ENCODE measurements around the gene NKAPL. TPM values are rescaled to one million over a fixed set of nuclear protein-coding genes. Genes with fewer than 3 reads are reported as not detected.

The NKAPL gene
- total RNA-seq, 1 experiment from 2014 or later, result not detected

DNA sequence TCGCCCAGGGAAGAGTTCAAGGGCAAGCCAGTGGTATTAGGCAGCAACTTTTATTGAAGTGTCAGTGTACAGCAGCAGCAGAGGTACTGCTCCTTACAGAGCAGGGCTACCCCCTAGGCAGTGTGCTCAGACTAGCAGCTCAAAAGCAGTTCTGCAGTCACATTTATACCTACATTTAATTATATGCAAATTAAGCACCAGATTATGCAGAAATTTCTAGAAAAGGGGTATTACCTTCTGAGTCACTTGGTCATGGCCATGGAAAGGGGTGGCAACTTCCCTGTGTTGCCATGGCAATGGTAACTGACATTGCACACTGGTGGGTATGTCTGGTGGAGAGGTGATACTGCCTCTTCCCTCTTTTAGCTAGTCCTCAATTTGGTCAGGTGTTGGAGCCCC, 5.0 kb upstream of the NKAPL start:
- TF ChIP-seq EZH2phosphoT487 (IDR thresholded peaks at IDR 0.05; ENCODE audit: borderline replicate concordance, low read length) (no peak), EZH2 (IDR thresholded peaks at IDR 0.05; ENCODE audit: low read length, unreplicated experiment) (no peak)
- TF ChIP-seq, protein P1, sequence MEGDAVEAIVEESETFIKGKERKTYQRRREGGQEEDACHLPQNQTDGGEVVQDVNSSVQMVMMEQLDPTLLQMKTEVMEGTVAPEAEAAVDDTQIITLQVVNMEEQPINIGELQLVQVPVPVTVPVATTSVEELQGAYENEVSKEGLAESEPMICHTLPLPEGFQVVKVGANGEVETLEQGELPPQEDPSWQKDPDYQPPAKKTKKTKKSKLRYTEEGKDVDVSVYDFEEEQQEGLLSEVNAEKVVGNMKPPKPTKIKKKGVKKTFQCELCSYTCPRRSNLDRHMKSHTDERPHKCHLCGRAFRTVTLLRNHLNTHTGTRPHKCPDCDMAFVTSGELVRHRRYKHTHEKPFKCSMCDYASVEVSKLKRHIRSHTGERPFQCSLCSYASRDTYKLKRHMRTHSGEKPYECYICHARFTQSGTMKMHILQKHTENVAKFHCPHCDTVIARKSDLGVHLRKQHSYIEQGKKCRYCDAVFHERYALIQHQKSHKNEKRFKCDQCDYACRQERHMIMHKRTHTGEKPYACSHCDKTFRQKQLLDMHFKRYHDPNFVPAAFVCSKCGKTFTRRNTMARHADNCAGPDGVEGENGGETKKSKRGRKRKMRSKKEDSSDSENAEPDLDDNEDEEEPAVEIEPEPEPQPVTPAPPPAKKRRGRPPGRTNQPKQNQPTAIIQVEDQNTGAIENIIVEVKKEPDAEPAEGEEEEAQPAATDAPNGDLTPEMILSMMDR (conservative IDR thresholded peaks at IDR 0.05; ENCODE audit: low read depth, low read length), result no peak
- CTCF ChIA-PET, result no interaction called here

DNA sequence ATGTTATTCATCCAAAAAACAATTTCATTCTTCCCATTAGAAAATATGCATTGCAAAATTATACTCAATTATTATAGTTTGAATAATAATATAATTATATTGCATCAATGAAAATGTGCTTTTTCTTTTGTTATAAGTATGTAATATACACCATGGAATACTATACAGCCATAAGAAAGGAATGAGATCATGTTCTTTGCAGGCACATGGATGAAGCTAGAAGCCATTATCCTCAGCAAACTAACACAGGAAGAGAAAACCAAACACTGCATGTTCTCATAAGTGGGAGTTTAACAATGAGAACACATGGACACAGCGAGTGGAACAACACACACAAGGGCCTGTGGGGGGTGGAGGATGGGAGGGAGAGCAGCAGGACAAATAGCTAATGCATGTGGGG, 2.1 kb upstream of the NKAPL start:
- H3K9ac ChIP-seq (ENCODE audit: low read length), result no peak overlapping the region

More for the DNA sequence above, 5.0 kb upstream of the NKAPL start:
- Histone ChIP-seq H4K20me1 (ENCODE audit: low read length) (no peaks in the 10 kb centered on the region), H3K9ac (ENCODE audit: low read length) (no peak overlapping the region), H2AFZ (ENCODE audit: low read length) (no peak overlapping the region), H3K4me1 (ENCODE audit: insufficient read depth, low read length) (peaks cover 12% of the 10 kb centered on the region), H3K9me2 (replicated peaks; ENCODE audit: low read length) (no peaks in the 10 kb centered on the region), H3K36me3 (ENCODE audit: low read depth, low read length) (no peaks in the 10 kb centered on the region), H3K9me3 (ENCODE audit: low read length) (no peaks in the 10 kb centered on the region), H3K27me3 (ENCODE audit: low read length) (no peaks in the 10 kb centered on the region), H3K4me3 (ENCODE audit: low read length) (no peak overlapping the region), H3K4me2 (ENCODE audit: low read length) (no peak overlapping the region), H3F3A (ENCODE audit: low read length, unreplicated experiment) (no peaks in the 10 kb centered on the region), H3K27ac (ENCODE audit: low read length) (no peak overlapping the region), H3K79me2 (ENCODE audit: low read length) (peaks cover 19% of the 10 kb centered on the region)
- POLR2A ChIA-PET (ENCODE audit: unreplicated experiment), result no interaction called here
- no peak for ATAC-seq
- DNase-seq, result no peak
- no TSS peak for BruUV-seq (replicated peaks)
- intact Hi-C loops (cut with micrococcal nuclease), result no loop called here

DNA sequence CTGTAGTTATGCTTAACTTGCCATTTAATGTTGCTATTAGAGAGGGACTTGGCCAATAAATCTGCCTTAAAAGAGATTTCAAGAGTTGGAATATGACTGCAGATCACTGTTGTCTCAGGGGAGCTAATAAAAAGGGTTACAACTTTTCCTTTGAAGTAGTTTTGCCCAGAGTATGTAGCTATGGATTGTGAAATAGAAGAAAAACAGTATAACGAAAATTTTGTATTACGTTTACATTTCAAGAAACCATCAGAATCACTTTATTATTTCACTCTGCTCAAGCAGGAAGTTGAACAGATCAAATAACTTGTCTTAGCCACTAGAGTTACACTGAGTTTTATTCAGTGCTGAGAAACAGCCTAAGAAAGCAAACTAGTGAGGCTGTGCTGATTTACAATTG, 4.8 kb downstream of the NKAPL start:
- H4K20me1 ChIP-seq (ENCODE audit: low read length), result no peaks in the 10 kb centered on the region
- H3K36me3 ChIP-seq (ENCODE audit: low read depth, low read length), result no peaks in the 10 kb centered on the region
- no peak for DNase-seq
- no peak for ATAC-seq
- BruUV-seq (replicated peaks), result no TSS peak
- H3K9me2 ChIP-seq (replicated peaks; ENCODE audit: low read length), result no peaks in the 10 kb centered on the region
- no peaks in the 10 kb centered on the region for H3K9me3 ChIP-seq (ENCODE audit: low read length)
- no peak overlapping the region for H3K9ac ChIP-seq (ENCODE audit: low read length)
- peaks cover under 1% of the 10 kb centered on the region for H3F3A ChIP-seq (ENCODE audit: low read length, unreplicated experiment)
- peaks cover 16% of the 10 kb centered on the region for H3K79me2 ChIP-seq (ENCODE audit: low read length)
- H3K27ac ChIP-seq (ENCODE audit: low read length), result no peak overlapping the region
- no peak overlapping the region for H3K4me2 ChIP-seq (ENCODE audit: low read length)
- intact Hi-C loops (cut with micrococcal nuclease), result no loop called here
- ChIA-PET CTCF (no interaction called here), POLR2A (ENCODE audit: unreplicated experiment) (no interaction called here)
- H3K27me3 ChIP-seq (ENCODE audit: low read length), result no peaks in the 10 kb centered on the region
- TF ChIP-seq EZH2 (IDR thresholded peaks at IDR 0.05; ENCODE audit: low read length, unreplicated experiment) (no peak), EZH2phosphoT487 (IDR thresholded peaks at IDR 0.05; ENCODE audit: borderline replicate concordance, low read length) (no peak)
- TF ChIP-seq, protein P1 (conservative IDR thresholded peaks at IDR 0.05; ENCODE audit: low read depth, low read length), result no peak
- H3K4me3 ChIP-seq (ENCODE audit: low read length), result no peak overlapping the region
- no peak overlapping the region for H2AFZ ChIP-seq (ENCODE audit: low read length)
- H3K4me1 ChIP-seq (ENCODE audit: insufficient read depth, low read length), result peaks cover 18% of the 10 kb centered on the region

More for the DNA sequence above, 2.1 kb upstream of the NKAPL start:
- ChIA-PET POLR2A (ENCODE audit: unreplicated experiment) (no interaction called here), CTCF (no interaction called here)
- intact Hi-C loops (cut with micrococcal nuclease), result no loop called here
- Histone ChIP-seq H3K4me2 (ENCODE audit: low read length) (no peak overlapping the region), H3K4me1 (ENCODE audit: insufficient read depth, low read length) (peaks cover 6% of the 10 kb centered on the region; the same call in 1 of the 2 replicates), H3K4me3 (ENCODE audit: low read length) (no peak overlapping the region), H3K9me2 (replicated peaks; ENCODE audit: low read length) (no peaks in the 10 kb centered on the region), H3K36me3 (ENCODE audit: low read depth, low read length) (no peaks in the 10 kb centered on the region), H2AFZ (ENCODE audit: low read length) (no peak overlapping the region), H4K20me1 (ENCODE audit: low read length) (no peaks in the 10 kb centered on the region), H3F3A (ENCODE audit: low read length, unreplicated experiment) (no peaks in the 10 kb centered on the region), H3K27me3 (ENCODE audit: low read length) (no peaks in the 10 kb centered on the region), H3K27ac (ENCODE audit: low read length) (no peak overlapping the region), H3K9me3 (ENCODE audit: low read length) (no peaks in the 10 kb centered on the region), H3K79me2 (ENCODE audit: low read length) (peaks cover under 1% of the 10 kb centered on the region; the same call in 1 of the 2 replicates)
- no TSS peak for BruUV-seq (replicated peaks)
- no peak for DNase-seq
- ATAC-seq, result no peak
- no peak for TF ChIP-seq EZH2phosphoT487 (IDR thresholded peaks at IDR 0.05; ENCODE audit: borderline replicate concordance, low read length)
- TF ChIP-seq EZH2 (IDR thresholded peaks at IDR 0.05; ENCODE audit: low read length, unreplicated experiment), result no peak
- TF ChIP-seq, protein P1 (conservative IDR thresholded peaks at IDR 0.05; ENCODE audit: low read depth, low read length), result no peak

Data from PC-3 (cell line).